Measurements from ENCODE around the gene MED17. TPM values are rescaled to one million over a fixed set of nuclear protein-coding genes. Genes with fewer than 3 reads are reported as not detected.

MED17 gene
- polyA plus RNA-seq, 3 donors: 34.6 to 44.8 (median 35.5) TPM

Other genes with a start within 250 kb of the MED17 start
- gene SMCO4, start 240.9 kb upstream of the MED17 start, polyA plus RNA-seq (ENCODE audit: insufficient read length in 3 of 3): 10 to 100 TPM; 14.9 to 20.5 (median 18.5) TPM
- gene CEP295, start 122.6 kb upstream of the MED17 start, polyA plus RNA-seq (ENCODE audit: insufficient read length in 3 of 3): 10 to 100 TPM; 20.0 to 23.0 (median 20.6) TPM
- 100 to 1,000 TPM; 103 to 196 (median 139) TPM for gene TAF1D, start 42.8 kb upstream of the MED17 start, polyA plus RNA-seq (ENCODE audit: insufficient read length in 3 of 3)
- gene C11orf54, start 42.6 kb upstream of the MED17 start, polyA plus RNA-seq (ENCODE audit: insufficient read length in 3 of 3): 100 to 1,000 TPM; 178 to 274 (median 235) TPM
- 1 to 10 TPM; 1.0 to 1.7 (median 1.4) TPM for gene VSTM5, start 66.3 kb downstream of the MED17 start, polyA plus RNA-seq (ENCODE audit: insufficient read length in 3 of 3)
- under 1 TPM in 2 of 3 donors, not detected in 1; 0.09 to 0.20 TPM for gene HEPHL1, start 237.1 kb downstream of the MED17 start, polyA plus RNA-seq (ENCODE audit: insufficient read length in 3 of 3)